ENCODE measurements around the gene AIG1.

- TF ChIP-seq, protein P1, sequence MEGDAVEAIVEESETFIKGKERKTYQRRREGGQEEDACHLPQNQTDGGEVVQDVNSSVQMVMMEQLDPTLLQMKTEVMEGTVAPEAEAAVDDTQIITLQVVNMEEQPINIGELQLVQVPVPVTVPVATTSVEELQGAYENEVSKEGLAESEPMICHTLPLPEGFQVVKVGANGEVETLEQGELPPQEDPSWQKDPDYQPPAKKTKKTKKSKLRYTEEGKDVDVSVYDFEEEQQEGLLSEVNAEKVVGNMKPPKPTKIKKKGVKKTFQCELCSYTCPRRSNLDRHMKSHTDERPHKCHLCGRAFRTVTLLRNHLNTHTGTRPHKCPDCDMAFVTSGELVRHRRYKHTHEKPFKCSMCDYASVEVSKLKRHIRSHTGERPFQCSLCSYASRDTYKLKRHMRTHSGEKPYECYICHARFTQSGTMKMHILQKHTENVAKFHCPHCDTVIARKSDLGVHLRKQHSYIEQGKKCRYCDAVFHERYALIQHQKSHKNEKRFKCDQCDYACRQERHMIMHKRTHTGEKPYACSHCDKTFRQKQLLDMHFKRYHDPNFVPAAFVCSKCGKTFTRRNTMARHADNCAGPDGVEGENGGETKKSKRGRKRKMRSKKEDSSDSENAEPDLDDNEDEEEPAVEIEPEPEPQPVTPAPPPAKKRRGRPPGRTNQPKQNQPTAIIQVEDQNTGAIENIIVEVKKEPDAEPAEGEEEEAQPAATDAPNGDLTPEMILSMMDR (IDR thresholded peaks at IDR 0.05; ENCODE audit: low read length), result no peak
- TF ChIP-seq EZH2 (optimal IDR thresholded peaks at IDR 0.05; ENCODE audit: low read depth, low read length), result no peak
Observed at GRCh38 chr6:143052282-143052681, 8.4 kb upstream of the AIG1 start.

Measured in MM.1S (cell line).